A549 (cell line): Measurements from ENCODE around the gene IGF2BP1.

Source experiments
- EP300 ChIP-seq, 2 experiments: fragments of >200 bp; sonication (Bioruptor Twin); formaldehyde crosslinking; IDR thresholded peaks; 2 replicates in 1 of 2; 3 replicates in 1 of 2; pipeline ENCODE4 v1.6.1; 2016 to 2017
- FOSB ChIP-seq: fragments of 250-450 bp; sonication (Bioruptor Pico); IDR thresholded peaks from 2 replicates; pipeline ENCODE4 v1.5.0; 2020; ENCODE audit warnings: mild to moderate bottlenecking, moderate library complexity
- JUN ChIP-seq, 2 experiments: fragments of >200 bp; sonication (Bioruptor Twin); formaldehyde crosslinking; IDR thresholded peaks; 2 replicates in 1 of 2; 3 replicates in 1 of 2; pipeline ENCODE4 v1.6.1; 2016 to 2017
- KDM1A ChIP-seq: fragments of 200-600 bp; sonication (generic); IDR thresholded peaks from 2 replicates; pipeline ENCODE4 v1.6.1; 2016; ENCODE audit warnings: low read depth, mild to moderate bottlenecking
- MYC ChIP-seq: IDR thresholded peaks from 2 replicates; pipeline ENCODE4 v1.6.1; 2012; ENCODE audit warnings: mild to moderate bottlenecking, inconsistent platforms, low read length, improper control_type of control experiment, borderline replicate concordance
- POLR2A ChIP-seq: IDR thresholded peaks from 2 replicates; pipeline ENCODE4 v1.6.1; 2012; ENCODE audit warnings: mild to moderate bottlenecking, low read length
- RFX5 ChIP-seq: fragments of 450-650 bp; IDR thresholded peaks from 2 replicates; pipeline ENCODE4 v1.7.1; 2014; ENCODE audit warnings: antibody characterized with exemption, mild to moderate bottlenecking, moderate library complexity
- SMC3 ChIP-seq: fragments of >200 bp; sonication (Bioruptor Twin); formaldehyde crosslinking; IDR thresholded peaks from 3 replicates; pipeline ENCODE4 v1.6.1; 2018; ENCODE audit warnings: inconsistent platforms
- SREBF2 ChIP-seq: fragments of 450-650 bp; IDR thresholded peaks from 2 replicates; pipeline ENCODE4 v1.6.1; 2014; ENCODE audit warnings: mild to moderate bottlenecking, moderate library complexity
- ZNF302 ChIP-seq: fragments of 250-450 bp; sonication (Bioruptor Pico); IDR thresholded peaks from 2 replicates; pipeline ENCODE4 v1.9.0; 2021; ENCODE audit warnings: inconsistent platforms, mild to moderate bottlenecking, moderate library complexity
- TF ChIP-seq, protein P1 (sequence below): fragments of >200 bp; sonication (Bioruptor Twin); formaldehyde crosslinking; IDR thresholded peaks from 3 replicates; pipeline ENCODE4 v1.5.1; 2016

DNA sequence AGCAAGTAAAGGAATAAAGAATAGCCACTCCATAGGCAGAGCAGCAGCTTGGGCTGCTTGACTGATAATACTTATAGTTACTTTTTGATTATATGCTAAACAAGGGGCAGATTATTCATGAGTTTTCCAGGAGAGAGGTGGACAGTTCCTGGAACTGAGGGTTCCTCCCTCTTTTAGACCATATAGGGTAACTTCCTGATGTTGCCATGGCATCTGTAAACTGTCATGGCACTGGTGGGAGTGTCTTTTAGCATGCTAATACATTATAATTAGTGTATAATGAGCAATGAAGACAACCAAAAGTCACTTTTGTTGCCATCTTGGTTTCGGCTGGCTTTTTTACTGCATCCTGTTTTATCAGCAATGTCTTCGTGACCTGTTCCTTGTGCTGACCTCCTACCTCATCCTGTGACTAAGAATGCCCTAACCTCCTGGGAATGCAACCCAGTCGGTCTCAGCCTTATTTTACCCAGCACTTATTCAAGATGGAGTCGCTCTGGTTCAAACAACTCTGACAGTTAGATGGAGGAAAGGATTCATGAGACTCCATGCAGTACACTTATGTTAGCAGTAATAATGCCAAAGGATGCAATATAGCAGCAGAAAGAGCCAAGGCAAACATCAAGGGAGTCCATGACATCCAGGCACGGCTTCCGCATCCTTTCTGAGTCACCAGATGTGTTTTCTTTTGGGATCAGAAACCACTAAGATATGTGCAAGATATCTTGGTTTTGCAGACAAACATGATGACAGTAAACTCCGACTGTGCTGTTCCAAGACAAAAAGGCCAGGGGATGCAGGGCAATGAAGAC, 79.6 kb downstream of the IGF2BP1 start:
- no peak for TF ChIP-seq POLR2A
- no peak for TF ChIP-seq RFX5
- TF ChIP-seq, protein P1, sequence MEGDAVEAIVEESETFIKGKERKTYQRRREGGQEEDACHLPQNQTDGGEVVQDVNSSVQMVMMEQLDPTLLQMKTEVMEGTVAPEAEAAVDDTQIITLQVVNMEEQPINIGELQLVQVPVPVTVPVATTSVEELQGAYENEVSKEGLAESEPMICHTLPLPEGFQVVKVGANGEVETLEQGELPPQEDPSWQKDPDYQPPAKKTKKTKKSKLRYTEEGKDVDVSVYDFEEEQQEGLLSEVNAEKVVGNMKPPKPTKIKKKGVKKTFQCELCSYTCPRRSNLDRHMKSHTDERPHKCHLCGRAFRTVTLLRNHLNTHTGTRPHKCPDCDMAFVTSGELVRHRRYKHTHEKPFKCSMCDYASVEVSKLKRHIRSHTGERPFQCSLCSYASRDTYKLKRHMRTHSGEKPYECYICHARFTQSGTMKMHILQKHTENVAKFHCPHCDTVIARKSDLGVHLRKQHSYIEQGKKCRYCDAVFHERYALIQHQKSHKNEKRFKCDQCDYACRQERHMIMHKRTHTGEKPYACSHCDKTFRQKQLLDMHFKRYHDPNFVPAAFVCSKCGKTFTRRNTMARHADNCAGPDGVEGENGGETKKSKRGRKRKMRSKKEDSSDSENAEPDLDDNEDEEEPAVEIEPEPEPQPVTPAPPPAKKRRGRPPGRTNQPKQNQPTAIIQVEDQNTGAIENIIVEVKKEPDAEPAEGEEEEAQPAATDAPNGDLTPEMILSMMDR, result no peak
- TF ChIP-seq SMC3, result no peak
- TF ChIP-seq JUN (IDR thresholded peaks at IDR 0.05), result no peak
- TF ChIP-seq FOSB (CRISPR knock-in tag), result peak; percentile 96
- no peak for TF ChIP-seq EP300 (IDR thresholded peaks at IDR 0.05)
- TF ChIP-seq SREBF2, result no peak
- TF ChIP-seq KDM1A, result no peak
- TF ChIP-seq MYC, result no peak
- peak; percentile 93 for TF ChIP-seq ZNF302 (CRISPR knock-in tag)
